Endothelial cell of umbilical vein (primary cell): ENCODE measurements around the gene KLF15. TPM values are rescaled to one million over a fixed set of nuclear protein-coding genes. Genes with fewer than 3 reads are reported as not detected.

Source experiments
- BruUV-seq: library from RNA; stranded (reverse); fragments of 400-500 nt; replicated peaks from 2 replicates; lab custom pipeline; 2021; lab: Mats Ljungman, UMichigan
- CTCF ChIA-PET: fragments of 300-600, 350-600 bp; sonication (Branson Sonifier 250); formaldehyde crosslinking; loops from one replicate; lab custom pipeline; 2021; ENCODE audit warnings: antibody characterized with exemption, inconsistent platforms; lab: Charles Lee
- POLR2A ChIA-PET: fragments of 300-600, 350-600 bp; sonication (Branson Sonifier 250); formaldehyde crosslinking; loops from one replicate; lab custom pipeline; 2021; ENCODE audit warnings: antibody characterized with exemption, inconsistent platforms; lab: Charles Lee
- DNase-seq: peaks from one replicate; pipeline ENCODE4 v3.0.0-alpha.2; 2011; ENCODE audit warnings: low read depth, low spot score
- FAIRE-seq: peaks from 2 replicates; lab custom pipeline; 2011; peaks lifted over from hg19 to GRCh38; lab: Jason Lieb, UNC
- H2AFZ ChIP-seq: 2 replicates; pipeline ENCODE4 v1.6.0; 2012; ENCODE audit warnings: low read depth, low read length, control low read depth, inconsistent platforms
- H3K27ac ChIP-seq: 2 replicates; pipeline ENCODE4 v1.5.1; 2011; ENCODE audit warnings: low read depth, mild to moderate bottlenecking, control low read depth, low read length, moderate library complexity; ENCODE audit not compliant: insufficient read depth
- H3K27me3 ChIP-seq, 2 experiments: 2 replicates each; pipeline versions ENCODE4 v1.6.0 to v1.6.1; 2011; ENCODE audit warnings: low read length in 2 of 2, mixed read lengths in 1 of 2; ENCODE audit not compliant: control insufficient read depth in 2 of 2, insufficient read depth in 2 of 2
- H3K36me3 ChIP-seq, 2 experiments: 2 replicates in 1 of 2; 3 replicates in 1 of 2; pipeline ENCODE4 v1.5.1; 2011; ENCODE audit warnings: low read length in 2 of 2, mild to moderate bottlenecking in 1 of 2, moderate library complexity in 1 of 2; ENCODE audit not compliant: control insufficient read depth in 2 of 2, insufficient read depth in 2 of 2; ENCODE audit errors: extremely low read depth in 1 of 2
- H3K4me1 ChIP-seq: 3 replicates; pipeline ENCODE4 v1.5.1; 2011; ENCODE audit warnings: mild to moderate bottlenecking, low read length; ENCODE audit not compliant: control insufficient read depth, insufficient read depth; ENCODE audit errors: extremely low read depth
- H3K4me2 ChIP-seq: 2 replicates; pipeline ENCODE4 v1.6.1; 2011; ENCODE audit warnings: low read length, control low read depth, mixed read lengths; ENCODE audit not compliant: insufficient read depth
- H3K4me3 ChIP-seq, 3 experiments: fragments of 200-600 bp in 1 of 3; sonication (generic), shearing (Covaris generic) in 1 of 3; replicated peaks in 1 of 3; 2 replicates each; pipeline ENCODE4 v1.5.1; 2011 to 2016; ENCODE audit warnings: control low read depth in 3 of 3, low read length in 3 of 3, mild to moderate bottlenecking in 2 of 3, inconsistent platforms in 1 of 3, low read depth in 1 of 3, moderate library complexity in 1 of 3; ENCODE audit not compliant: insufficient read depth in 1 of 3
- H3K79me2 ChIP-seq: 2 replicates; pipeline ENCODE4 v1.6.0; 2012; ENCODE audit warnings: low read length, inconsistent platforms; ENCODE audit not compliant: control insufficient read depth, insufficient read depth
- H3K9ac ChIP-seq: replicated peaks from 2 replicates; pipeline ENCODE3; 2011; ENCODE audit warnings: low read length, control low read depth; ENCODE audit not compliant: insufficient read depth; ENCODE audit errors: extremely low read depth
- H3K9me1 ChIP-seq: replicated peaks from 3 replicates; pipeline ENCODE4 v1.6.0; 2011; ENCODE audit warnings: mild to moderate bottlenecking, low read length; ENCODE audit not compliant: control insufficient read depth, insufficient read depth; ENCODE audit errors: extremely low read depth
- H3K9me3 ChIP-seq: replicated peaks from 2 replicates; pipeline ENCODE4 v1.5.1; 2012; ENCODE audit warnings: low read length, inconsistent platforms; ENCODE audit not compliant: control insufficient read depth, insufficient read depth
- H4K20me1 ChIP-seq: replicated peaks from 2 replicates; pipeline ENCODE3; 2011; ENCODE audit warnings: mild to moderate bottlenecking, low read length; ENCODE audit not compliant: control insufficient read depth, insufficient read depth; ENCODE audit errors: extremely low read depth
- EZH2 ChIP-seq: IDR thresholded peaks from 2 replicates; pipeline ENCODE4 v1.6.1; 2012; ENCODE audit warnings: borderline replicate concordance, low read depth, mild to moderate bottlenecking, moderate library complexity, low read length, inconsistent platforms; ENCODE audit not compliant: severe bottlenecking
- FOS ChIP-seq: IDR thresholded peaks from 2 replicates; pipeline ENCODE4 v1.6.1; 2011; ENCODE audit warnings: mild to moderate bottlenecking, low read length, moderate library complexity, borderline replicate concordance; ENCODE audit not compliant: insufficient read depth
- MYC ChIP-seq: IDR thresholded peaks from one replicate; pipeline ENCODE4 v1.6.1; 2011; ENCODE audit warnings: mild to moderate bottlenecking, low read depth, low read length
- POLR2A ChIP-seq: IDR thresholded peaks from 2 replicates; pipeline ENCODE4 v1.6.1; 2012; ENCODE audit warnings: low read depth, mild to moderate bottlenecking, control low read depth, low read length
- POLR2AphosphoS5 ChIP-seq: IDR thresholded peaks from 2 replicates; pipeline ENCODE4 v1.6.1; 2012; ENCODE audit warnings: low read depth, mild to moderate bottlenecking, control low read depth, low read length, moderate library complexity; ENCODE audit not compliant: insufficient read depth
- dilution Hi-C: fragments of 300-500 bp; cut with MboI; formaldehyde crosslinking; loops from one replicate; pipeline ENCODE4 v1.15.0; 2019; ENCODE audit warnings: low sequenced_read_pairs; ENCODE audit not compliant: extremely low pct_ligation_motif_present
- intact Hi-C: fragments of 100-400 bp; cut with micrococcal nuclease; formaldehyde crosslinking; loops from one replicate; pipeline ENCODE4 v1.10.0; 2022
- polyA plus RNA-seq, 4 experiments: library from polyadenylated mRNA; depleted of rRNA in 3 of 4; stranded (reverse) in 3 of 4; unstranded in 1 of 4; fragments of >200 nt; gene quantifications; 2 replicates each; pipeline versions ENCODE4 v1.2.1 to v1.2.3, GENCODE V29; 2011 to 2012; ENCODE audit warnings: missing spikeins in 1 of 4
- total RNA-seq: library from RNA; stranded (reverse); gene quantifications from 2 replicates; pipeline ENCODE4 v1.2.3, GENCODE V29; 2021
- TF ChIP-seq, protein P1 (sequence below), 2 donors: IDR thresholded peaks; 1 replicate in 1 of 2; 2 replicates in 1 of 2; pipeline ENCODE4 v1.5.1; 2011; ENCODE audit warnings: low read length in 2 of 2, mild to moderate bottlenecking in 2 of 2, moderate library complexity in 2 of 2, control low read depth in 1 of 2, inconsistent platforms in 1 of 2, low read depth in 1 of 2; ENCODE audit not compliant: insufficient read depth in 1 of 2; ENCODE audit errors: extremely low read depth in 1 of 2
- TF ChIP-seq, protein P2 (sequence below): IDR thresholded peaks from 2 replicates; pipeline ENCODE4 v1.6.1; 2011; ENCODE audit not compliant: insufficient read depth, insufficient read length

KLF15 gene
- total and polyA plus RNA-seq, 2 donors (not counting 3 experiments of a cell fraction or from before 2014, with no cell fraction given): 2.2 to 3.0 TPM

DNA sequence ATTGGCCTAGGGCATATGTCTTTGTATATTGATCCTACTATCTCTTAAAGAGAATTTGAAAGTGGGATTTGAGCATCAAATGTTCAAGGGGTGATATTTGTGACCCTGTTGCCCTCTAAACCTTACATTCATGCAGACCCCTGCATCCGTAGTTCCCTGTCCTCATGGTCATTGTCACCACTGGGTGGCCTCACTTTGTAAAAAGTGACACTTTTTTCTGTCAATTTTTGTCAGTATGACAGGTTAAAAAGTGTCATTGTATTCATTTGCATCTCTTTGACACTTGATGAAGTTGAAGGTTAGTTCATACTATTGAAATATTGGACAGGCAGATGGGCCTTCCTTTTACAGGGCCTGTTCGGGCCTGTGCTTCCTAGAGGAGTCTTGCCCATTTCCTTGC is 12.3 kb upstream of the KLF15 start:
- intact Hi-C loops: no loop called here
- H3K4me3 ChIP-seq: no peak overlapping the region
- H3K9me1 ChIP-seq: no peaks in the 10 kb centered on the region
- H3K9ac ChIP-seq: no peak overlapping the region
- H3K36me3 ChIP-seq: no peaks in the 10 kb centered on the region
- POLR2A ChIA-PET: no interaction called here
- CTCF ChIA-PET: no interaction called here
- H3K79me2 ChIP-seq: no peaks in the 10 kb centered on the region
- BruUV-seq: no TSS peak
- H4K20me1 ChIP-seq: no peaks in the 10 kb centered on the region
- no peak for TF ChIP-seq POLR2AphosphoS5
- TF ChIP-seq, protein P1, sequence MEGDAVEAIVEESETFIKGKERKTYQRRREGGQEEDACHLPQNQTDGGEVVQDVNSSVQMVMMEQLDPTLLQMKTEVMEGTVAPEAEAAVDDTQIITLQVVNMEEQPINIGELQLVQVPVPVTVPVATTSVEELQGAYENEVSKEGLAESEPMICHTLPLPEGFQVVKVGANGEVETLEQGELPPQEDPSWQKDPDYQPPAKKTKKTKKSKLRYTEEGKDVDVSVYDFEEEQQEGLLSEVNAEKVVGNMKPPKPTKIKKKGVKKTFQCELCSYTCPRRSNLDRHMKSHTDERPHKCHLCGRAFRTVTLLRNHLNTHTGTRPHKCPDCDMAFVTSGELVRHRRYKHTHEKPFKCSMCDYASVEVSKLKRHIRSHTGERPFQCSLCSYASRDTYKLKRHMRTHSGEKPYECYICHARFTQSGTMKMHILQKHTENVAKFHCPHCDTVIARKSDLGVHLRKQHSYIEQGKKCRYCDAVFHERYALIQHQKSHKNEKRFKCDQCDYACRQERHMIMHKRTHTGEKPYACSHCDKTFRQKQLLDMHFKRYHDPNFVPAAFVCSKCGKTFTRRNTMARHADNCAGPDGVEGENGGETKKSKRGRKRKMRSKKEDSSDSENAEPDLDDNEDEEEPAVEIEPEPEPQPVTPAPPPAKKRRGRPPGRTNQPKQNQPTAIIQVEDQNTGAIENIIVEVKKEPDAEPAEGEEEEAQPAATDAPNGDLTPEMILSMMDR (IDR thresholded peaks at IDR 0.05; ENCODE audit: extremely low read depth in 1 of 2, insufficient read depth in 1 of 2, low read depth in 1 of 2, low read length in 2 of 2): no peak
- TF ChIP-seq FOS: no peak
- no peak for TF ChIP-seq POLR2A
- TF ChIP-seq EZH2: no peak
- no peak for TF ChIP-seq MYC
- TF ChIP-seq, protein P2, sequence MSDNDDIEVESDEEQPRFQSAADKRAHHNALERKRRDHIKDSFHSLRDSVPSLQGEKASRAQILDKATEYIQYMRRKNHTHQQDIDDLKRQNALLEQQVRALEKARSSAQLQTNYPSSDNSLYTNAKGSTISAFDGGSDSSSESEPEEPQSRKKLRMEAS: no peak
- no peaks in the 10 kb centered on the region for H3K9me3 ChIP-seq
- no peaks in the 10 kb centered on the region for H3K4me1 ChIP-seq
- H3K27ac ChIP-seq: no peak overlapping the region
- no peak for DNase-seq
- H3K4me2 ChIP-seq: no peak overlapping the region
- no peak for FAIRE-seq
- dilution Hi-C loops: no loop called here
- no peak overlapping the region for H2AFZ ChIP-seq
- H3K27me3 ChIP-seq: no peaks in the 10 kb centered on the region
